ENCODE results near the gene TIAM2. TPM values are rescaled to one million over a fixed set of nuclear protein-coding genes. Genes with fewer than 3 reads are reported as not detected.

The TIAM2 gene
- total and polyA plus RNA-seq, 7 experiments from 2014 or later = 0.66 to 11.6 (median 6.0) TPM

DNA sequence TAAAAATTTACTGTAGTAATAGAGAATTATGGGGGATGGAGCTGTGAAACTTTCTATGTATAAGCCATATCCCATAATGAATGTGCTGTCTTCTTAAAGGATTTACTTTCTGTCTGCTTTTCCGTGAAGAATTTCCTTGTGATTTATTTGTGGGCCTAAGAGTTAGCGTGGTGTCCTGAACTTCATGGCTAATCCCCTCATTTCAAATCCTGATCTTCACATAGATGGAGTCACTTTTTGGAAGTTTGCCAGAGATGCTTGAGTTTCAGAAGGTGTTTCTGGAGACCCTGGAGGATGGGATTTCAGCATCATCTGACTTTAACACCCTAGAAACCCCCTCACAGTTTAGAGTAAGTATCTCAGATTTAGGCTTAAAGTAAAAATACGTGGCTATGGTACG is 249.3 kb downstream of the TIAM2 start:
- POLR2A ChIA-PET = no interaction called here
- Mint-ChIP-seq H3K36me3 (peaks cover 0 to 17% (median 0%) of the 10 kb centered on the region in 5 donors), H3K4me1 (peaks cover 0 to 3% (median 0%) of the 10 kb centered on the region in 7 donors), H3K9me3 (peaks cover 0 to 19% (median 0%) of the 10 kb centered on the region in 11 donors), H3K4me3 (no peak overlapping the region), H3K27ac (no peak overlapping the region), H3K27me3 (peaks cover 0 to 5% (median 0%) of the 10 kb centered on the region in 5 donors)
- Histone ChIP-seq H3K27me3 (ENCODE audit: control insufficient read depth in 2 of 2, insufficient read depth in 2 of 2, low read length in 2 of 2) (no peaks in the 10 kb centered on the region), H3K4me1 (ENCODE audit: control insufficient read depth in 2 of 2, insufficient read depth in 2 of 2, low read length in 2 of 2) (no peaks in the 10 kb centered on the region), H3K4me3 (ENCODE audit: low read length) (no peak overlapping the region), H3K27ac (ENCODE audit: low read depth, low read length) (no peak overlapping the region), H3K36me3 (ENCODE audit: control insufficient read depth in 2 of 3, insufficient read depth in 3 of 3, low read length in 3 of 3) (no peaks in the 10 kb centered on the region), H3K9me3 (ENCODE audit: control insufficient read depth in 2 of 3, low read length in 3 of 3) (no peaks in the 10 kb centered on the region)
- ATAC-seq (no peak), DNase-seq (no peak)
- CTCF ChIA-PET = no interaction called here
- intact Hi-C loops (cut with micrococcal nuclease) = no loop called here

DNA sequence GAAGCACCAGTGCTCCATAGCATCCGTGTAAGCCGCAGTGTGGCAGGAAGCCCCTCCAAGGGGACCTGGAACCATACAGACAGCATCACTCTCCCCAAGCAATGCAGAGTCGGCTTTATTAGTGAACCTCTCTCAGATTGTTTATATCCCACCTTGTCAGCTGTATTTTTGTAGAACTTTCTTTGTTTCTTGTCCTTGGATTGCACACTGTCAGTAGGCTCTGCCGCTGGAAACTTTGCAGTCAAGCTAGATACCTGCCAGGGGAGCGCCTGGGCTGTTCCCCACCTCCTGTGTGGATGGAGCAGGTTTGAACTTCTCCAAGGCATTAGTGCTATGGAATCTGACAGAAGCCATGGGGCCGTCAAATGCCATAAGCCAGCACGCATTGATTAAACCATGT is 250.1 kb downstream of the TIAM2 start:
- CTCF ChIA-PET = no interaction called here

DNA sequence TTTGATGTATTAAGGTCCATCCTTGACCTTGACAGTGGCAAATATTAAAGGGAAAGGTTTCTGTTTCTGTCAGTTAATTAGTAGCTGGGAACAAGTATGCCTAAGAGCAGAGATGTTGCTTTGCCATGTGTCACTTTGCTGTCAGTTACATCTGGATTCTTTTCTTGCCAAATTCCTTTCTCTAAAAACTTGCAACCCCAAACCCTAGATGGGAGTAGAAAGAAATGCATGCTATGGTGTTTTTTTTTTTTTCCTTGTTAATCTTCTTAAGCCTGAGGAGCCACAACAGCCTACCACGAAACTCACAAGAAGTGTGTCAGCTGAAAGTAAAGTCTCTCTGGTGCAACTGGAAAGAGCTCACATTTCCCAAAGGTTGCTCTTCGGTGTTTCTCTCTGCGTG is 250.7 kb downstream of the TIAM2 start:
- H3K9me3 Mint-ChIP-seq = peaks cover 0 to 19% (median 0%) of the 10 kb centered on the region in 11 donors
- intact Hi-C loops (cut with micrococcal nuclease) = loop anchor here in 1 of 2 donors (5.0 kb wide), 1 partner anchor 74 kb away; no protein-coding TSS in a partner anchor
- Histone ChIP-seq H3K4me1 (ENCODE audit: control insufficient read depth in 2 of 2, insufficient read depth in 2 of 2, low read length in 2 of 2) (no peaks in the 10 kb centered on the region), H3K27me3 (ENCODE audit: control insufficient read depth in 2 of 2, insufficient read depth in 2 of 2, low read length in 2 of 2) (no peaks in the 10 kb centered on the region), H3K9me3 (ENCODE audit: control insufficient read depth in 2 of 3, low read length in 3 of 3) (no peaks in the 10 kb centered on the region), H3K36me3 (ENCODE audit: control insufficient read depth in 2 of 3, insufficient read depth in 3 of 3, low read length in 3 of 3) (no peaks in the 10 kb centered on the region), H3K27ac (ENCODE audit: low read depth, low read length) (no peak overlapping the region), H3K4me3 (ENCODE audit: low read length) (no peak overlapping the region)
- ChIA-PET CTCF (no interaction called here), POLR2A (interaction anchor here (0.6 kb wide), 1 partner anchor 46 kb away, joined by 3 read pairs; no protein-coding TSS in a partner anchor)
- H3K27ac Mint-ChIP-seq = no peak overlapping the region
- H3K27me3 Mint-ChIP-seq = no peaks in the 10 kb centered on the region
- ATAC-seq (no peak), DNase-seq (no peak)
- peaks cover 0 to 28% (median 0%) of the 10 kb centered on the region in 5 donors for H3K36me3 Mint-ChIP-seq
- peaks cover 0 to 3% (median 0%) of the 10 kb centered on the region in 7 donors for H3K4me1 Mint-ChIP-seq
- no peak overlapping the region for H3K4me3 Mint-ChIP-seq

More for the DNA sequence above, 250.1 kb downstream of the TIAM2 start:
- Histone ChIP-seq H3K27ac (ENCODE audit: low read depth, low read length) (no peak overlapping the region), H3K27me3 (ENCODE audit: control insufficient read depth in 2 of 2, insufficient read depth in 2 of 2, low read length in 2 of 2) (no peaks in the 10 kb centered on the region), H3K9me3 (ENCODE audit: control insufficient read depth in 2 of 3, low read length in 3 of 3) (no peaks in the 10 kb centered on the region), H3K4me1 (ENCODE audit: control insufficient read depth in 2 of 2, insufficient read depth in 2 of 2, low read length in 2 of 2) (no peaks in the 10 kb centered on the region), H3K36me3 (ENCODE audit: control insufficient read depth in 2 of 3, insufficient read depth in 3 of 3, low read length in 3 of 3) (no peaks in the 10 kb centered on the region), H3K4me3 (ENCODE audit: low read length) (no peak overlapping the region)
- no peak overlapping the region for H3K27ac Mint-ChIP-seq
- H3K4me1 Mint-ChIP-seq = peaks cover 0 to 3% (median 0%) of the 10 kb centered on the region in 7 donors
- intact Hi-C loops (cut with micrococcal nuclease) = loop anchor here in 1 of 2 donors (5.0 kb wide), 1 partner anchor 73 kb away; no protein-coding TSS in a partner anchor
- DNase-seq (no peak), ATAC-seq (no peak)
- POLR2A ChIA-PET = no interaction called here
- H3K4me3 Mint-ChIP-seq = no peak overlapping the region
- H3K27me3 Mint-ChIP-seq = peaks cover 0 to 5% (median 0%) of the 10 kb centered on the region in 5 donors
- peaks cover 0 to 25% (median 0%) of the 10 kb centered on the region in 5 donors for H3K36me3 Mint-ChIP-seq
- peaks cover 0 to 19% (median 0%) of the 10 kb centered on the region in 11 donors for H3K9me3 Mint-ChIP-seq

DNA sequence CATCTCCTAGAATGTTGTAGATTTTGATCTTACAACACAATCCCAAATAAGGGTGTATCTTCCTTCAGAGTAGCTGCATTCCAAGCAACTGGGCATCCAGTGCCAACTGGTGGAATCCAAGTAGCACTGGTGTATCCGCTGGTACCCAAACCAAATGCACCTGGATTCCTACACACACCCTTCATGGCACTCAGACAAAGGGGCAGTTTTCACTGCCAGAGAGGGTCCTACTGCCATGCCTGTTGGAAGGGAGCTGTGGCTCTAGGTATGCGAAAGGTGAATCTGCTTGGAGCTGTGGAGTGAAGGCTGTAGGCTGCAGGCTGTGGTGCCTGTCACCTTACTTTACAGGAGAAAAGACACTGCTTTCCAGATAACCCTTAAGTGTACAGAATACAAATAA is 251.7 kb downstream of the TIAM2 start:
- Mint-ChIP-seq H3K27me3 (no peaks in the 10 kb centered on the region), H3K9me3 (peaks cover 0 to 13% (median 0%) of the 10 kb centered on the region in 11 donors), H3K4me1 (no peaks in the 10 kb centered on the region), H3K27ac (no peak overlapping the region), H3K36me3 (peaks cover 0 to 29% (median 0%) of the 10 kb centered on the region in 5 donors), H3K4me3 (no peak overlapping the region)
- Histone ChIP-seq H3K27me3 (ENCODE audit: control insufficient read depth in 2 of 2, insufficient read depth in 2 of 2, low read length in 2 of 2) (no peaks in the 10 kb centered on the region), H3K4me3 (ENCODE audit: low read length) (no peak overlapping the region), H3K27ac (ENCODE audit: low read depth, low read length) (no peak overlapping the region), H3K36me3 (ENCODE audit: control insufficient read depth in 2 of 3, insufficient read depth in 3 of 3, low read length in 3 of 3) (no peaks in the 10 kb centered on the region), H3K9me3 (ENCODE audit: control insufficient read depth in 2 of 3, low read length in 3 of 3) (no peaks in the 10 kb centered on the region), H3K4me1 (ENCODE audit: control insufficient read depth in 2 of 2, insufficient read depth in 2 of 2, low read length in 2 of 2) (no peaks in the 10 kb centered on the region)
- intact Hi-C loops (cut with micrococcal nuclease) = loop anchor here in 1 of 2 donors (5.0 kb wide), 1 partner anchor 75 kb away; no protein-coding TSS in a partner anchor
- POLR2A ChIA-PET = no interaction called here
- CTCF ChIA-PET = no interaction called here
- no peak for ATAC-seq
- DNase-seq = no peak

GRCh38 chr6:155247618-155248007 is 252.5 kb downstream of the TIAM2 start:
- Histone ChIP-seq H3K9me3 (ENCODE audit: control insufficient read depth in 2 of 3, low read length in 3 of 3) (no peaks in the 10 kb centered on the region), H3K27me3 (ENCODE audit: control insufficient read depth in 2 of 2, insufficient read depth in 2 of 2, low read length in 2 of 2) (no peaks in the 10 kb centered on the region), H3K27ac (ENCODE audit: low read depth, low read length) (no peak overlapping the region), H3K4me1 (ENCODE audit: control insufficient read depth in 2 of 2, insufficient read depth in 2 of 2, low read length in 2 of 2) (no peaks in the 10 kb centered on the region), H3K36me3 (ENCODE audit: control insufficient read depth in 2 of 3, insufficient read depth in 3 of 3, low read length in 3 of 3) (peaks cover 0 to 1% (median 0%) of the 10 kb centered on the region in 3 experiments), H3K4me3 (ENCODE audit: low read length) (no peak overlapping the region)
- ATAC-seq (no peak), DNase-seq (no peak)
- H3K27me3 Mint-ChIP-seq = no peaks in the 10 kb centered on the region
- ChIA-PET POLR2A (interaction anchor here (0.5 to 0.8 kb wide), 2 partner anchors 404 to 493 kb away, joined by 3 read pairs; no protein-coding TSS in a partner anchor), CTCF (interaction anchor here (1.2 kb wide), 1 partner anchor 572 kb away, joined by 3 read pairs; no protein-coding TSS in a partner anchor)
- H3K4me1 Mint-ChIP-seq = no peaks in the 10 kb centered on the region
- H3K36me3 Mint-ChIP-seq = peaks cover 0 to 30% (median 0%) of the 10 kb centered on the region in 5 donors
- no peak overlapping the region for H3K27ac Mint-ChIP-seq
- intact Hi-C loops (cut with micrococcal nuclease) = loop anchor here (1.0 to 5.0 kb wide), 3 partner anchors 70 to 573 kb away; no protein-coding TSS in a partner anchor
- peaks cover 0 to 8% (median 0%) of the 10 kb centered on the region in 11 donors for H3K9me3 Mint-ChIP-seq
- no peak overlapping the region for H3K4me3 Mint-ChIP-seq

DNA sequence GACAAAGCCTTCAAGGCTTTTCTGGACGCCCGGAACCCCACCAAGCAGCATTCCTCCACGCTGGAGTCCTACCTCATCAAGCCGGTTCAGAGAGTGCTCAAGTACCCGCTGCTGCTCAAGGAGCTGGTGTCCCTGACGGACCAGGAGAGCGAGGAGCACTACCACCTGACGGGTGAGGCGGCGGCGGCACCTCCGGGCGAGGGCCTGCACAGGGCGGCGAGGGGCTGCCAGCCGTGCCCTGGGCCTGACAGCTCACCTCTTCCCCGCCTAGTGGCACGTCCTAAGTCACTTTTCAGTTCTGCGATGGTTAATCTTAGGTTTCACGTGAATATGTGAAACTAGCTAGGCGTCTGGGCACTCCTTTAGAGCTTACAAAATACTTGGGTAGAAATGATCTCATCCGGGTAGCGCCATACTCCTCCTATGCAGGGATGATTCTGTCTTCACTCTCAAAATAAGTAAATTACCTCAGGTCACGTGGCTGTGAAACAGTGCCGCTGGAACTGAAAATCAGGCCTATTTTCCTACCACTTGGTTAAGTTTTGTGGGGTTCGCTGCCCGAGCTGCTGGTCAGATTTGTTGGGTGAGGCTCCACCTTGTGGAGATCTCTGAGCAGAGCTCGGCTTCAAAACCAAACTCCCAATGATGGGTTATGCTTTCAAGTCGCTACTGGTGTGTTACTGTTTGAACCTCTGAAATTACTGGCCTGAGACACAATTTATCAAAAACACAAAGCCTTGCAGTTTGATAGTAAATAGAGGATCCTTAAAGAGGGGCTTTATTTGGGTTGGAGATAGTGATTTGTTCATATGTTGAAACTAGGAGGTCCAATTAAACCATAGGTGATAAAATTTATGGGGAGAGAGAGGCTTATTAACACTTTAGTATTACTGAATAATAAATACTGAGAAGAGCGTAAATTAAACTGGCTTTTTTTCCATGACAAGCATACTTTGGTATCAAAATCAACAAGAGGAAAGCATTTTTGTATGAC is 253.2 kb downstream of the TIAM2 start:
- ChIA-PET POLR2A (interaction anchor here (0.5 to 0.8 kb wide), 2 partner anchors 405 to 493 kb away, joined by 3 read pairs; no protein-coding TSS in a partner anchor), CTCF (interaction anchor here (1.2 kb wide), 1 partner anchor 572 kb away, joined by 3 read pairs; no protein-coding TSS in a partner anchor)
- intact Hi-C loops (cut with micrococcal nuclease) = loop anchor here (1.0 to 5.0 kb wide), 3 partner anchors 71 to 574 kb away; no protein-coding TSS in a partner anchor
- Mint-ChIP-seq H3K4me1 (no peaks in the 10 kb centered on the region), H3K27ac (peak overlapping the region in 3 of 9 donors; percentile 11 to 28 (median 24)), H3K9me3 (peaks cover 0 to 8% (median 0%) of the 10 kb centered on the region in 11 donors), H3K27me3 (no peaks in the 10 kb centered on the region), H3K4me3 (no peak overlapping the region), H3K36me3 (peaks cover 0 to 35% (median 0%) of the 10 kb centered on the region in 5 donors)
- no peaks in the 10 kb centered on the region for H3K9me3 ChIP-seq (ENCODE audit: control insufficient read depth in 2 of 3, low read length in 3 of 3)
- no peaks in the 10 kb centered on the region for H3K27me3 ChIP-seq (ENCODE audit: control insufficient read depth in 2 of 2, insufficient read depth in 2 of 2, low read length in 2 of 2)
- ATAC-seq (peak; percentile 41), DNase-seq (no peak)
- no peaks in the 10 kb centered on the region for H3K4me1 ChIP-seq (ENCODE audit: control insufficient read depth in 2 of 2, insufficient read depth in 2 of 2, low read length in 2 of 2)
- H3K36me3 ChIP-seq (ENCODE audit: control insufficient read depth in 2 of 3, insufficient read depth in 3 of 3, low read length in 3 of 3) = peaks cover 0 to 8% (median 0%) of the 10 kb centered on the region in 3 experiments
- H3K4me3 ChIP-seq (ENCODE audit: low read length) = no peak overlapping the region
- no peak overlapping the region for H3K27ac ChIP-seq (ENCODE audit: low read depth, low read length)
